ENCODE data around the gene THADA. TPM values are rescaled to one million over a fixed set of nuclear protein-coding genes. Genes with fewer than 3 reads are reported as not detected.

The THADA gene
- polyA plus RNA-seq, 3 donors: 7.3 to 11.2 (median 9.7) TPM

- no peak overlapping the region for H3K9ac ChIP-seq (ENCODE audit: insufficient read depth, low read length, poor library complexity, severe bottlenecking)
- Mint-ChIP-seq H3K27me3 (ENCODE audit: low read depth in 3 of 3) (peaks cover 0 to 1% (median 0%) of the 10 kb centered on the region in 3 donors), H3K9me3 (no peaks in the 10 kb centered on the region), H3K4me3 (no peak overlapping the region), H3K36me3 (peaks cover 25 to 28% of the 10 kb centered on the region in 2 donors), H3K4me1 (peaks cover 2% of the 10 kb centered on the region), H3K27ac (peak overlapping the region in 1 of 7 donors; percentile 66)
- no peak for TF ChIP-seq CTCF (IDR thresholded peaks at IDR 0.05)
- H3K27me3 ChIP-seq (ENCODE audit: control insufficient read depth in 2 of 2, insufficient read depth in 2 of 2, low read length in 2 of 2): no peaks in the 10 kb centered on the region
- no peak for DNase-seq
- WGBS (ENCODE audit: insufficient coverage): 100% methylated on average over 3 of the region's 3 CpGs
- H3K36me3 ChIP-seq (replicated peaks in 1 of 2; ENCODE audit: control insufficient read depth in 1 of 2, insufficient read depth in 2 of 2, low read length in 2 of 2): peaks cover 0 to 18% of the 10 kb centered on the region in 2 donors
- H2AFZ ChIP-seq (ENCODE audit: insufficient read depth, low read depth, low read length, poor library complexity, severe bottlenecking): no peak overlapping the region
- no peaks in the 10 kb centered on the region for H3K4me1 ChIP-seq (ENCODE audit: control insufficient read depth in 1 of 2, insufficient read depth in 2 of 2, low read length in 2 of 2)
- no peaks in the 10 kb centered on the region for H4K20me1 ChIP-seq (ENCODE audit: insufficient read depth, low read length)
- H3K79me2 ChIP-seq (ENCODE audit: insufficient read depth, low read length): no peaks in the 10 kb centered on the region
- H3K27ac ChIP-seq (ENCODE audit: low read depth in 1 of 2, low read length in 2 of 2): no peak overlapping the region
- intact Hi-C loops (cut with micrococcal nuclease): no loop called here
- no peak overlapping the region for H3K4me3 ChIP-seq (replicated peaks in 1 of 3; ENCODE audit: low read depth in 2 of 3, low read length in 3 of 3)
- no peak overlapping the region for H3K4me2 ChIP-seq (replicated peaks; ENCODE audit: extremely low read depth, low read length, poor library complexity, severe bottlenecking)
- H3K9me3 ChIP-seq (replicated peaks in 1 of 2; ENCODE audit: control insufficient read depth in 1 of 2, insufficient read depth in 1 of 2, low read length in 2 of 2): no peaks in the 10 kb centered on the region
These were observed 82.0 kb downstream of the THADA start for GRCh38 chr2:43513796-43514195.

GRCh38 chr2:43513216-43513615, 82.6 kb downstream of the THADA start:
- no peak for TF ChIP-seq CTCF (IDR thresholded peaks at IDR 0.05)
- Mint-ChIP-seq H3K27ac (no peak overlapping the region), H3K27me3 (ENCODE audit: low read depth in 3 of 3) (peaks cover 0 to 1% (median 0%) of the 10 kb centered on the region in 3 donors), H3K4me3 (no peak overlapping the region), H3K36me3 (peaks cover 27 to 32% of the 10 kb centered on the region in 2 donors), H3K4me1 (peaks cover under 1% of the 10 kb centered on the region), H3K9me3 (no peaks in the 10 kb centered on the region)
- no peak overlapping the region for H3K4me2 ChIP-seq (replicated peaks; ENCODE audit: extremely low read depth, low read length, poor library complexity, severe bottlenecking)
- DNase-seq: no peak
- intact Hi-C loops (cut with micrococcal nuclease): no loop called here
- H3K4me3 ChIP-seq (replicated peaks in 1 of 3; ENCODE audit: low read depth in 2 of 3, low read length in 3 of 3): no peak overlapping the region
- H2AFZ ChIP-seq (ENCODE audit: insufficient read depth, low read depth, low read length, poor library complexity, severe bottlenecking): no peak overlapping the region
- H3K27me3 ChIP-seq (ENCODE audit: control insufficient read depth in 2 of 2, insufficient read depth in 2 of 2, low read length in 2 of 2): no peaks in the 10 kb centered on the region
- no peaks in the 10 kb centered on the region for H3K4me1 ChIP-seq (ENCODE audit: control insufficient read depth in 1 of 2, insufficient read depth in 2 of 2, low read length in 2 of 2)
- peaks cover 3 to 24% of the 10 kb centered on the region in 2 donors for H3K36me3 ChIP-seq (replicated peaks in 1 of 2; ENCODE audit: control insufficient read depth in 1 of 2, insufficient read depth in 2 of 2, low read length in 2 of 2)
- H3K9me3 ChIP-seq (replicated peaks in 1 of 2; ENCODE audit: control insufficient read depth in 1 of 2, insufficient read depth in 1 of 2, low read length in 2 of 2): no peaks in the 10 kb centered on the region
- no peak overlapping the region for H3K27ac ChIP-seq (ENCODE audit: low read depth in 1 of 2, low read length in 2 of 2)
- no peaks in the 10 kb centered on the region for H4K20me1 ChIP-seq (ENCODE audit: insufficient read depth, low read length)
- H3K79me2 ChIP-seq (ENCODE audit: insufficient read depth, low read length): no peaks in the 10 kb centered on the region
- H3K9ac ChIP-seq (ENCODE audit: insufficient read depth, low read length, poor library complexity, severe bottlenecking): no peak overlapping the region

All from CD14-positive monocyte (primary cell).